Mesenchymal stem cell (in vitro differentiated cells and primary cell): Measurements from ENCODE around the gene ANO4.

Source experiments
- DNase-seq: peaks from one replicate; pipeline ENCODE4 v3.0.0-alpha.2; 2013
- H2AFZ ChIP-seq: one replicate; pipeline ENCODE4 v1.6.1; 2013; ENCODE audit warnings: low read depth, mild to moderate bottlenecking, control low read depth, inconsistent platforms, low read length, moderate library complexity
- H2AK5ac ChIP-seq: 2 replicates; pipeline ENCODE4 v1.6.1; 2013; ENCODE audit warnings: low read length, moderate library complexity, mild to moderate bottlenecking, inconsistent platforms; ENCODE audit not compliant: severe bottlenecking
- H2BK120ac ChIP-seq: one replicate; pipeline ENCODE4 v1.6.1; 2013; ENCODE audit warnings: low read depth, mild to moderate bottlenecking, inconsistent platforms, low read length, moderate library complexity
- H2BK12ac ChIP-seq, 2 experiments: one replicate each; pipeline ENCODE4 v1.6.1; 2013; ENCODE audit warnings: inconsistent platforms in 2 of 2, low read length in 2 of 2, mild to moderate bottlenecking in 2 of 2, moderate library complexity in 2 of 2, control low read depth in 1 of 2
- H2BK15ac ChIP-seq: one replicate; pipeline ENCODE4 v1.6.1; 2013; ENCODE audit warnings: mild to moderate bottlenecking, low read depth, inconsistent platforms; ENCODE audit not compliant: poor library complexity, severe bottlenecking
- H2BK5ac ChIP-seq: 2 replicates; pipeline ENCODE4 v1.6.1; 2013; ENCODE audit warnings: low read depth, mild to moderate bottlenecking, low read length, control low read depth, inconsistent platforms; ENCODE audit not compliant: poor library complexity, severe bottlenecking
- H3K14ac ChIP-seq, 2 experiments: one replicate each; pipeline ENCODE4 v1.6.1; 2013; ENCODE audit warnings: inconsistent platforms in 2 of 2, low read length in 2 of 2, control low read depth in 1 of 2, mild to moderate bottlenecking in 1 of 2, moderate library complexity in 1 of 2
- H3K18ac ChIP-seq, 2 experiments: one replicate each; pipeline ENCODE4 v1.6.1; 2013; ENCODE audit warnings: inconsistent platforms in 2 of 2, low read length in 2 of 2, control low read depth in 1 of 2, low read depth in 1 of 2, mild to moderate bottlenecking in 1 of 2
- H3K23ac ChIP-seq, 2 experiments: one replicate each; pipeline ENCODE4 v1.6.1; 2013; ENCODE audit warnings: inconsistent platforms in 2 of 2, low read length in 2 of 2, mild to moderate bottlenecking in 2 of 2, moderate library complexity in 2 of 2, control low read depth in 1 of 2
- H3K27ac ChIP-seq: 2 replicates; pipeline ENCODE4 v1.5.1; 2013; ENCODE audit warnings: mild to moderate bottlenecking, moderate library complexity, low read length, control low read depth, inconsistent platforms; ENCODE audit not compliant: poor library complexity, severe bottlenecking
- H3K27me3 ChIP-seq, 2 experiments: 2 replicates each; pipeline versions ENCODE4 v1.6.1 to v1.7.0; 2013; ENCODE audit warnings: low read length in 2 of 2, mild to moderate bottlenecking in 2 of 2, moderate library complexity in 2 of 2, control low read depth in 1 of 2, inconsistent platforms in 1 of 2; ENCODE audit not compliant: control insufficient read depth in 1 of 2, insufficient read depth in 1 of 2
- H3K36me3 ChIP-seq, 2 experiments: 2 replicates each; pipeline versions ENCODE4 v1.6.1 to v1.7.0; 2013; ENCODE audit warnings: low read length in 2 of 2, control low read depth in 1 of 2, inconsistent platforms in 1 of 2, low read depth in 1 of 2, mild to moderate bottlenecking in 1 of 2; ENCODE audit not compliant: insufficient read depth in 2 of 2, control insufficient read depth in 1 of 2
- H3K4ac ChIP-seq, 2 experiments: one replicate each; pipeline ENCODE4 v1.6.1; 2013; ENCODE audit warnings: inconsistent platforms in 2 of 2, low read length in 2 of 2, mild to moderate bottlenecking in 2 of 2, moderate library complexity in 2 of 2, control low read depth in 1 of 2, low read depth in 1 of 2
- H3K4me1 ChIP-seq: 2 replicates; pipeline ENCODE4 v1.6.1; 2013; ENCODE audit warnings: low read depth, low read length, control low read depth; ENCODE audit not compliant: control insufficient read depth, insufficient read depth
- H3K4me2 ChIP-seq: 2 replicates; pipeline ENCODE4 v1.6.1; 2013; ENCODE audit warnings: low read length, mild to moderate bottlenecking, inconsistent platforms; ENCODE audit not compliant: poor library complexity, severe bottlenecking
- H3K4me3 ChIP-seq, 2 experiments: 2 replicates each; pipeline versions ENCODE4 v1.5.1 to v1.7.0; 2013; ENCODE audit warnings: low read length in 2 of 2, mild to moderate bottlenecking in 2 of 2, control low read depth in 1 of 2, low read depth in 1 of 2; ENCODE audit not compliant: insufficient read depth in 1 of 2
- H3K79me1 ChIP-seq: replicated peaks from 2 replicates; pipeline ENCODE4 v1.6.1; 2013; ENCODE audit warnings: mild to moderate bottlenecking, control low read depth, low read length, inconsistent platforms; ENCODE audit not compliant: poor library complexity, severe bottlenecking
- H3K9ac ChIP-seq: 2 replicates; pipeline ENCODE4 v1.7.0; 2013; ENCODE audit warnings: mild to moderate bottlenecking, low read length, moderate library complexity
- H3K9me3 ChIP-seq: 2 replicates; pipeline ENCODE4 v1.7.0; 2013; ENCODE audit warnings: mild to moderate bottlenecking, low read length; ENCODE audit not compliant: control insufficient read depth
- H4K8ac ChIP-seq: one replicate; pipeline ENCODE4 v1.6.1; 2013; ENCODE audit warnings: inconsistent platforms, mild to moderate bottlenecking, low read length, moderate library complexity
- H4K91ac ChIP-seq: one replicate; pipeline ENCODE4 v1.6.1; 2013; ENCODE audit warnings: mild to moderate bottlenecking, low read length, inconsistent platforms
- WGBS: methylation state at CpG from one replicate; pipeline ENCODE4 v1.1.7; 2013; ENCODE audit warnings: mixed read lengths; 5-methylcytosine and 5-hydroxymethylcytosine counted together

ANO4 gene

DNA sequence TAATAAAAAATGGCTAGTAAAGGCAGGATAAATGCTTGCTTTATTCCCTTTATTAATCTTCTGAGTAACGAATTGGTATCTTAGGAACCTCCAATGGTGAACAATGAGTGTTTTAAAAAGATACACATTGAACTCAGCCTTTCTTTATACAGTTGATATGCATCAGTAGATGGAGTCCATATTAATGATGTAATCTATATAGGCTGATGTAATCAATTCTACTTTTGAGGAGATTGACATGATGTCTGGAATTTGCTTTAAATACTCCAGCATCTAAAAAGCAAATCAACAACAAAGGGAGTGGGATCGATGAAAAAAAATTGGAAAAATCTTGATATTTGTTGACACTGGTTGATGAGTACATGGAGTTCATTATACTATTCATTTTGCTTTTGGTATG is 106.2 kb downstream of the ANO4 start:
- H3K4me2 ChIP-seq: no peak overlapping the region
- H2BK5ac ChIP-seq: no peak overlapping the region
- H3K23ac ChIP-seq: no peak overlapping the region
- no peak overlapping the region for H4K91ac ChIP-seq
- no peak overlapping the region for H3K4ac ChIP-seq
- no peak overlapping the region for H3K18ac ChIP-seq
- no peak overlapping the region for H4K8ac ChIP-seq
- H3K4me1 ChIP-seq: no peaks in the 10 kb centered on the region
- no peak for DNase-seq
- no peaks in the 10 kb centered on the region for H3K36me3 ChIP-seq
- WGBS: 100% methylated on average over 1 of the region's 2 CpGs
- H3K27ac ChIP-seq: no peak overlapping the region
- no peak overlapping the region for H2BK120ac ChIP-seq
- H3K4me3 ChIP-seq: no peak overlapping the region
- H2AFZ ChIP-seq: no peak overlapping the region
- H3K9me3 ChIP-seq: no peaks in the 10 kb centered on the region
- no peak overlapping the region for H2BK15ac ChIP-seq
- peaks cover 0 to 5% of the 10 kb centered on the region in 2 experiments for H3K27me3 ChIP-seq
- no peaks in the 10 kb centered on the region for H3K79me1 ChIP-seq
- no peak overlapping the region for H3K14ac ChIP-seq
- H2AK5ac ChIP-seq: no peak overlapping the region
- no peak overlapping the region for H2BK12ac ChIP-seq
- H3K9ac ChIP-seq: no peak overlapping the region

DNA sequence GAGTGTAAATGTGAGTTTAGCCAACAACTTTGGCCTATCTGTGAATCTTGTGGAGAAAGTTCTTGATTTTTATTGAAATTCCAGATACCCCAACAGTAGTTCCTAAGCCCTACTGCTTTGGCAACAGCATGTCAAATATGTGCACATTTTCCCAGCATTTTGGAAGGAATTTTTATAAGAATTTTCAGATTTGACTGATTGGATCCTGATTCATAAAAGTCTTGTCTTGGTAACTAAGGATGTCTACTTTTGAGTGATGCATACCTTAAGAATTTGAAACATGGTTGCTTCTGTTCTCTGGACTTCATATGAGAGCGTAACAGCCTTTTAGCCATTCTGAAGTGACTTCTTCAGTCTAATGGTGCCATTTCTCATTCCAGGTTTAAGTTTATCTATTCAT is 106.7 kb downstream of the ANO4 start:
- H4K91ac ChIP-seq: no peak overlapping the region
- H3K9me3 ChIP-seq: no peaks in the 10 kb centered on the region
- no peak overlapping the region for H2AK5ac ChIP-seq
- no peak overlapping the region for H2BK15ac ChIP-seq
- H3K23ac ChIP-seq: no peak overlapping the region
- no peak overlapping the region for H3K4ac ChIP-seq
- H3K4me2 ChIP-seq: no peak overlapping the region
- H4K8ac ChIP-seq: no peak overlapping the region
- H3K9ac ChIP-seq: no peak overlapping the region
- no peaks in the 10 kb centered on the region for H3K36me3 ChIP-seq
- no peaks in the 10 kb centered on the region for H3K4me1 ChIP-seq
- no peak overlapping the region for H3K14ac ChIP-seq
- peaks cover 0 to 5% of the 10 kb centered on the region in 2 experiments for H3K27me3 ChIP-seq
- H3K79me1 ChIP-seq: no peaks in the 10 kb centered on the region
- no peak overlapping the region for H2BK5ac ChIP-seq
- H3K27ac ChIP-seq: no peak overlapping the region
- H2AFZ ChIP-seq: no peak overlapping the region
- H3K4me3 ChIP-seq: no peak overlapping the region
- no peak overlapping the region for H2BK12ac ChIP-seq
- no peak overlapping the region for H3K18ac ChIP-seq
- no peak for DNase-seq
- WGBS: 59% methylated on average over 1 of the region's 1 CpG
- no peak overlapping the region for H2BK120ac ChIP-seq

DNA sequence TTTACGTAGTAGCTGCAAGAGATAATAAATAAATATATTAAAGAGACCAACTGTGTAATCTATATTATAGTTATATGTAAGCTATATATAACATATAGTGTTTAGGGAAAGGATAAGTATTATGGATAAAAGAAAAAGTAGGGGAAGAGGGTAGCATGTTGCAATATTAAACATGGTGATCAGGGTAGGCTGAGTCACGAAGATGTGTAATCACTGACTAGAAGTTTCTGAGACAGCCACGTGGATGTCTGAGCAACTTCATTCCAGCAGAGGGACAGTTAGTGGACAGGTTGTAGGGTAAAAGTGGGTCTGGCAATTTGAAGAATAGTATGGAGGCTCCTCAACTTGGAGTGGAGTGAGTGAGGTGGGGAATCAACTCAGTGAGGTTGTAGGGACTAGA is 109.7 kb downstream of the ANO4 start:
- peak; percentile 35 for DNase-seq
- Histone ChIP-seq H2BK15ac (no peak overlapping the region), H3K4me1 (no peaks in the 10 kb centered on the region), H3K4me3 (no peak overlapping the region), H2BK5ac (no peak overlapping the region), H3K14ac (no peak overlapping the region), H3K4ac (no peak overlapping the region), H3K27me3 (peaks cover 0 to 5% of the 10 kb centered on the region in 2 experiments), H2AFZ (no peak overlapping the region), H4K91ac (no peak overlapping the region), H2AK5ac (no peak overlapping the region), H2BK12ac (no peak overlapping the region), H3K18ac (no peak overlapping the region), H3K79me1 (no peaks in the 10 kb centered on the region), H3K27ac (no peak overlapping the region), H3K9me3 (no peaks in the 10 kb centered on the region), H3K4me2 (no peak overlapping the region), H2BK120ac (no peak overlapping the region), H3K36me3 (no peaks in the 10 kb centered on the region), H3K9ac (no peak overlapping the region), H3K23ac (no peak overlapping the region), H4K8ac (no peak overlapping the region)
- WGBS: 66% methylated on average over 2 of the region's 3 CpGs

DNA sequence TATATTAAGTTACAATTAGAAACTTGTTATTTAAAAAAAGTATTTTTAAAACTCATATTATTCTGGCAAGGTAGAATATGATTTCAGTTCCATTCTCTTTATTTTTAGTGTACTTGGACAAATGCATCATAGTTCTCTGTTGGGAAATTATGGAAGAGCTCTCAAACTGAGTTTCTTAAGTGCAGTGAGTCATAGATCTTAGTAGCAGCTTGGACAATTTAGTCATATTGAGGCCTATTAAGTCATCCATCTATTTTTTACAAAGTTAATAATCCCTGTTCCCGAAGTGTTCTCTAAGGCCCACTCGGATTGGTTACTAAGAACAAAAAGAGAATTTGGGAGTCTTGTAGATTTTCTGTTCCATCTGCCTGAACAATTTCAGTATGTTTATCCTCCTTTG is 113.9 kb downstream of the ANO4 start:
- no peak overlapping the region for H3K23ac ChIP-seq
- H4K91ac ChIP-seq: no peak overlapping the region
- no peaks in the 10 kb centered on the region for H3K4me1 ChIP-seq
- H3K4me2 ChIP-seq: no peak overlapping the region
- no peak overlapping the region for H3K18ac ChIP-seq
- peak; percentile 90 for DNase-seq
- 0% methylated on average over 1 of the region's 2 CpGs for WGBS
- H3K36me3 ChIP-seq: no peaks in the 10 kb centered on the region
- H3K4me3 ChIP-seq: no peak overlapping the region
- no peak overlapping the region for H3K4ac ChIP-seq
- H2AFZ ChIP-seq: no peak overlapping the region
- H2AK5ac ChIP-seq: no peak overlapping the region
- no peak overlapping the region for H3K14ac ChIP-seq
- peak overlapping the region; percentile 14 for H3K9ac ChIP-seq
- no peak overlapping the region for H4K8ac ChIP-seq
- no peak overlapping the region for H2BK12ac ChIP-seq
- H3K27ac ChIP-seq: no peak overlapping the region
- H2BK120ac ChIP-seq: no peak overlapping the region
- H2BK5ac ChIP-seq: no peak overlapping the region
- H3K27me3 ChIP-seq: no peaks in the 10 kb centered on the region
- no peak overlapping the region for H2BK15ac ChIP-seq
- H3K79me1 ChIP-seq: no peaks in the 10 kb centered on the region
- no peaks in the 10 kb centered on the region for H3K9me3 ChIP-seq
